OCI-LY7 (cell line): ENCODE results near the gene POLR3F. TPM values are rescaled to one million over a fixed set of nuclear protein-coding genes. Genes with fewer than 3 reads are reported as not detected.

Experiments used
- BruUV-seq: library from RNA; stranded (reverse); fragments of 400-500 nt; replicated peaks from 2 replicates; lab custom pipeline; 2021; lab: Mats Ljungman, UMichigan
- CTCF ChIA-PET: fragments of 300-600 bp; sonication (Branson Sonifier 250); formaldehyde crosslinking; loops from one replicate; lab custom pipeline; 2022; ENCODE audit warnings: antibody characterized with exemption; ENCODE audit not compliant: unreplicated experiment; lab: Charles Lee
- POLR2A ChIA-PET: fragments of 300-600 bp; sonication (Branson Sonifier 250); formaldehyde crosslinking; loops from one replicate; lab custom pipeline; 2022; ENCODE audit warnings: antibody characterized with exemption; lab: Charles Lee
- DNase-seq: peaks from one replicate; pipeline ENCODE4 v3.0.0-alpha.2; 2015; ENCODE audit warnings: low spot score
- H2AFZ ChIP-seq: fragments of 200-600 bp; sonication (generic), shearing (Covaris generic); 2 replicates; pipeline ENCODE4 v1.6.1; 2014; ENCODE audit warnings: mild to moderate bottlenecking, antibody characterized with exemption, low read length, moderate library complexity
- H3K27ac ChIP-seq: fragments of 200-600 bp; sonication (generic); 2 replicates; pipeline ENCODE4 v1.5.1; 2014; ENCODE audit warnings: mixed run types, low read depth, mild to moderate bottlenecking, moderate library complexity, low read length, inconsistent platforms; ENCODE audit not compliant: poor library complexity, severe bottlenecking
- H3K36me3 ChIP-seq: fragments of 200-600 bp; sonication (generic); 2 replicates; pipeline ENCODE4 v1.6.1; 2014; ENCODE audit warnings: mild to moderate bottlenecking, antibody characterized with exemption, low read length, moderate library complexity, mixed read lengths; ENCODE audit not compliant: insufficient read depth
- H3K4me1 ChIP-seq: fragments of 200-600 bp; sonication (generic); 2 replicates; pipeline ENCODE4 v1.5.1; 2014; ENCODE audit warnings: mild to moderate bottlenecking, low read length; ENCODE audit not compliant: insufficient read depth, poor library complexity, severe bottlenecking
- H3K4me2 ChIP-seq: fragments of 200-600 bp; sonication (generic); 2 replicates; pipeline ENCODE4 v1.6.1; 2014; ENCODE audit warnings: mild to moderate bottlenecking, low read length
- H3K4me3 ChIP-seq: fragments of 200-600 bp; sonication (generic); 2 replicates; pipeline ENCODE4 v1.5.1; 2014; ENCODE audit warnings: mild to moderate bottlenecking, low read depth, low read length; ENCODE audit not compliant: poor library complexity, severe bottlenecking
- H3K79me2 ChIP-seq: fragments of 200-600 bp; sonication (generic); 2 replicates; pipeline ENCODE4 v1.6.1; 2016; ENCODE audit warnings: low read depth, mild to moderate bottlenecking, low read length, moderate library complexity, mixed read lengths; ENCODE audit not compliant: insufficient read depth
- H3K9me2 ChIP-seq: fragments of 200-600 bp; sonication (generic); 2 replicates; pipeline ENCODE4 v1.6.1; 2016; ENCODE audit warnings: mild to moderate bottlenecking, low read length, mixed read lengths; ENCODE audit not compliant: insufficient read depth
- H3K9me3 ChIP-seq: fragments of 200-600 bp; sonication (generic); 2 replicates; pipeline ENCODE4 v1.6.1; 2014; ENCODE audit warnings: mild to moderate bottlenecking, mixed run types, low read length, mixed read lengths
- H4K20me1 ChIP-seq: fragments of 200-600 bp; sonication (generic); 2 replicates; pipeline ENCODE4 v1.6.1; 2014; ENCODE audit warnings: mild to moderate bottlenecking, antibody characterized with exemption, low read length, moderate library complexity, mixed read lengths; ENCODE audit not compliant: insufficient read depth
- EZH2phosphoT487 ChIP-seq: fragments of 200-600 bp; sonication (generic); IDR thresholded peaks from 2 replicates; pipeline ENCODE4 v1.6.1; 2018; ENCODE audit warnings: low read depth, borderline replicate concordance, mild to moderate bottlenecking, mixed run types, antibody characterized with exemption, low read length, moderate library complexity, mixed read lengths
- intact Hi-C: fragments of 100-400 bp; cut with micrococcal nuclease; formaldehyde crosslinking; loops from one replicate; pipeline ENCODE4 v1.10.0; 2022; ENCODE audit not compliant: unreplicated experiment
- total RNA-seq, 2 experiments: library from RNA; depleted of rRNA in 1 of 2; stranded (reverse); fragments of >200 nt in 1 of 2; shearing (Covaris generic) in 1 of 2; gene quantifications; 2 replicates each; pipeline ENCODE4 v1.2.3, GENCODE V29; 2014 to 2022
- TF ChIP-seq, protein P1 (sequence below): fragments of 200-600 bp; sonication (generic); conservative IDR thresholded peaks from 2 replicates; pipeline ENCODE4 v1.5.1; 2014; ENCODE audit warnings: mild to moderate bottlenecking, antibody characterized with exemption, low read length, moderate library complexity, mixed read lengths

The POLR3F gene
- total RNA-seq, 2 experiments from 2014 or later = 12.3 to 14.9 TPM

- Histone ChIP-seq H3K36me3 (peaks cover 81% of the 10 kb centered on the region), H3K4me1 (no peaks in the 10 kb centered on the region), H3K4me2 (no peak overlapping the region), H4K20me1 (no peaks in the 10 kb centered on the region), H3K4me3 (no peak overlapping the region), H2AFZ (no peak overlapping the region), H3K9me2 (no peaks in the 10 kb centered on the region), H3K9me3 (no peaks in the 10 kb centered on the region), H3K27ac (no peak overlapping the region), H3K79me2 (no peaks in the 10 kb centered on the region)
- DNase-seq = no peak
- no TSS peak for BruUV-seq
- POLR2A ChIA-PET = interaction anchor here (0.6 to 0.9 kb wide), 2 partner anchors 17 to 87 kb away, joined by 3 to 6 read pairs; no protein-coding TSS in a partner anchor
- TF ChIP-seq, protein P1, sequence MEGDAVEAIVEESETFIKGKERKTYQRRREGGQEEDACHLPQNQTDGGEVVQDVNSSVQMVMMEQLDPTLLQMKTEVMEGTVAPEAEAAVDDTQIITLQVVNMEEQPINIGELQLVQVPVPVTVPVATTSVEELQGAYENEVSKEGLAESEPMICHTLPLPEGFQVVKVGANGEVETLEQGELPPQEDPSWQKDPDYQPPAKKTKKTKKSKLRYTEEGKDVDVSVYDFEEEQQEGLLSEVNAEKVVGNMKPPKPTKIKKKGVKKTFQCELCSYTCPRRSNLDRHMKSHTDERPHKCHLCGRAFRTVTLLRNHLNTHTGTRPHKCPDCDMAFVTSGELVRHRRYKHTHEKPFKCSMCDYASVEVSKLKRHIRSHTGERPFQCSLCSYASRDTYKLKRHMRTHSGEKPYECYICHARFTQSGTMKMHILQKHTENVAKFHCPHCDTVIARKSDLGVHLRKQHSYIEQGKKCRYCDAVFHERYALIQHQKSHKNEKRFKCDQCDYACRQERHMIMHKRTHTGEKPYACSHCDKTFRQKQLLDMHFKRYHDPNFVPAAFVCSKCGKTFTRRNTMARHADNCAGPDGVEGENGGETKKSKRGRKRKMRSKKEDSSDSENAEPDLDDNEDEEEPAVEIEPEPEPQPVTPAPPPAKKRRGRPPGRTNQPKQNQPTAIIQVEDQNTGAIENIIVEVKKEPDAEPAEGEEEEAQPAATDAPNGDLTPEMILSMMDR = no peak
- intact Hi-C loops = no loop called here
- CTCF ChIA-PET = no interaction called here
Measured at GRCh38 chr20:18481596-18481995, 14.4 kb downstream of the POLR3F start.

DNA sequence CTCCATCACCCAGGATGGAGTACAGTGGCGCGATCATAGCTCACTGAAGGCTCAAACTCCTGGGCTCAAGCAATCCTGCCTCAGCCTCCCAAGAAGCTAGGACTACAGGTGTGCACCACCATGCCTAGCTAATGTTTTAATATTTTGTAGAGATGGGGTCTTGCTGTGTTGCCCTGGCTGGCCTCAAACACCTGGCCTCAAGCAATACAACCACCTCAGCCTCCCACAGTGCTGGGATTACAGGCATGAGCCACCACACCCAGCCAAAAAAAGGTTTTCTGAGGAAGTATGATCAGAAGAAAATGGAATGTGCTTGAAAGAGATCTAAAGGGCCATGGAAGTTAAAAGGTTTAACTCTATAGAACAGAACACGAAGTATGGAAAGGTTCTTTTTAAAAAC lies 21.1 kb downstream of the POLR3F start:
- no peak for TF ChIP-seq EZH2phosphoT487
- TF ChIP-seq, protein P1 = no peak
- intact Hi-C loops = no loop called here
- no peaks in the 10 kb centered on the region for H3K9me2 ChIP-seq

DNA sequence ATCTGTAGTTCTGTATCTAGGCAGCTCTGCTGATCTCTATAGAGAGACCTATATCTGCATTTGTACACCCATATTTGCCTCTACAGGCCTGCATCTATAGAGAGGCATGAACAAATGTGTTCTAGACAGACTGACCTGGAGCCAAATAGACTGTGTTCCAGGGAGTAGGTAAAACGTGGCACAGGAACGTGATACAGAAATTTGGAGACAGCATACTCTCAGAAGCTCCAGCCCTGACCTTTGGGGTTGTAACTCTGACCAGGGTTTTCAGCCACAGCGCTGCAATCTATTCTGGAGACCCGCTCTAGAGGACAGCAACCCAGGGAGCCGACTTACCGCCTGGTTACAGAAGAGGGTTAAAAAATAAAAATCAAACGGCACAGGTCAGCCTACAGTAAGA lies 28.9 kb downstream of the POLR3F start:
- no peaks in the 10 kb centered on the region for H3K9me2 ChIP-seq
- peaks cover 14% of the 10 kb centered on the region for H3K4me1 ChIP-seq
- no peak for TF ChIP-seq EZH2phosphoT487
- TF ChIP-seq, protein P1 = no peak
- H3K79me2 ChIP-seq = peaks cover 7% of the 10 kb centered on the region; the same call in 1 of the 2 replicates
- BruUV-seq = no TSS peak
- peak overlapping the region; percentile 100 for H3K4me2 ChIP-seq
- H3K9me3 ChIP-seq = no peaks in the 10 kb centered on the region
- peaks cover 24% of the 10 kb centered on the region for H3K36me3 ChIP-seq
- no peaks in the 10 kb centered on the region for H4K20me1 ChIP-seq
- ChIA-PET CTCF (interaction anchor here (1.0 kb wide), 1 partner anchor 11 kb away, joined by 3 read pairs; no protein-coding TSS in a partner anchor), POLR2A (interaction anchor here (0.6 to 5.0 kb wide), 9 partner anchors 10 to 84 kb away, joined by 3 to 101 read pairs (median 6); partner anchors contain the start of genes DZANK1, POLR3F and SEC23B)
- H3K4me3 ChIP-seq = peak overlapping the region; percentile 95
- intact Hi-C loops = no loop called here
- H3K27ac ChIP-seq = no peak overlapping the region
- DNase-seq = peak; percentile 44
- peak overlapping the region; percentile 96 for H2AFZ ChIP-seq

More for the DNA sequence above, 21.1 kb downstream of the POLR3F start:
- H3K4me1 ChIP-seq = no peaks in the 10 kb centered on the region
- POLR2A ChIA-PET = interaction anchor here (1.0 to 1.8 kb wide), 3 partner anchors 9 to 19 kb away, joined by 3 to 5 read pairs (median 4); no protein-coding TSS in a partner anchor
- H3K9me3 ChIP-seq = no peaks in the 10 kb centered on the region
- H3K79me2 ChIP-seq = no peaks in the 10 kb centered on the region
- CTCF ChIA-PET = no interaction called here
- no peak overlapping the region for H2AFZ ChIP-seq
- H3K4me3 ChIP-seq = no peak overlapping the region
- H4K20me1 ChIP-seq = no peaks in the 10 kb centered on the region
- no peak overlapping the region for H3K4me2 ChIP-seq
- no peak for DNase-seq
- BruUV-seq = no TSS peak
- no peak overlapping the region for H3K27ac ChIP-seq
- peaks cover 74% of the 10 kb centered on the region for H3K36me3 ChIP-seq
